ENCODE results near the gene GDPD3.

DNA sequence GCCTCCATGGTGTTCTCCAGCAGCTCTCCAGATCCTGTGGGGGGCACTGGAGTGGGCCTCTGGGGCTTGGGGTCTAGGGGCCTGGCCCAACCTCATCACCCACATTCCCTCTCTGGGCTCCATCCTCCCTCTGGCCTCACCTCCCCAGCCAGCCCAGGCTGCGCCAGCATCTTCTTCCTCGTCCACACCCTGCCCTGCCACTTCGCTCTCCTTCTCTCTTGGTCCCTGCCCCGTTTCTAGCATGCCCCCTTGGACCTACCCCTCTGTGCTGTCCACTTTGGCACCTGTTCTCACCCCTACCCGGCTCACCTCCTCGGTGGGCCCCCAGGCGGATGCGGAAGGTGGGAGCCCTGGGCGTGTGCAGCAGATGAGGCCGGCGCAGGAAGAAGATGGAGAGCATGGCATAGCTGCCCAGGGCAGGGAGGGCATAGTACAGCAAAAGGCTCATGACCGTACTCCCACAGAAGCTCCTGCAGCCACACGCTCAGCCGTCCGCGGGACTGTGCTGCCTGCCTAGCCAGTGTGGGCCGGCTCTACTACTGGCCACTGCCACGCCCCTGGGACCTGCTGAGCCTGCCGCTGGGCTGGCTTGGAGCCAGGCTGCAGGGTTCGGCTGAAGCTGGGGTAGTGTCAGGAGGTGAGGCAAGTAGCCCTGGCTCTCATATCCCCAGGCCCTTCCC lies at the start of gene GDPD3:
- TF ChIP-seq SPI1 (IDR thresholded peaks at IDR 0.05; ENCODE audit: borderline replicate concordance, low read depth) (no peak), POLR2AphosphoS5 (IDR thresholded peaks at IDR 0.05; ENCODE audit: low read depth) (no peak)
- TF ChIP-seq, protein P1, sequence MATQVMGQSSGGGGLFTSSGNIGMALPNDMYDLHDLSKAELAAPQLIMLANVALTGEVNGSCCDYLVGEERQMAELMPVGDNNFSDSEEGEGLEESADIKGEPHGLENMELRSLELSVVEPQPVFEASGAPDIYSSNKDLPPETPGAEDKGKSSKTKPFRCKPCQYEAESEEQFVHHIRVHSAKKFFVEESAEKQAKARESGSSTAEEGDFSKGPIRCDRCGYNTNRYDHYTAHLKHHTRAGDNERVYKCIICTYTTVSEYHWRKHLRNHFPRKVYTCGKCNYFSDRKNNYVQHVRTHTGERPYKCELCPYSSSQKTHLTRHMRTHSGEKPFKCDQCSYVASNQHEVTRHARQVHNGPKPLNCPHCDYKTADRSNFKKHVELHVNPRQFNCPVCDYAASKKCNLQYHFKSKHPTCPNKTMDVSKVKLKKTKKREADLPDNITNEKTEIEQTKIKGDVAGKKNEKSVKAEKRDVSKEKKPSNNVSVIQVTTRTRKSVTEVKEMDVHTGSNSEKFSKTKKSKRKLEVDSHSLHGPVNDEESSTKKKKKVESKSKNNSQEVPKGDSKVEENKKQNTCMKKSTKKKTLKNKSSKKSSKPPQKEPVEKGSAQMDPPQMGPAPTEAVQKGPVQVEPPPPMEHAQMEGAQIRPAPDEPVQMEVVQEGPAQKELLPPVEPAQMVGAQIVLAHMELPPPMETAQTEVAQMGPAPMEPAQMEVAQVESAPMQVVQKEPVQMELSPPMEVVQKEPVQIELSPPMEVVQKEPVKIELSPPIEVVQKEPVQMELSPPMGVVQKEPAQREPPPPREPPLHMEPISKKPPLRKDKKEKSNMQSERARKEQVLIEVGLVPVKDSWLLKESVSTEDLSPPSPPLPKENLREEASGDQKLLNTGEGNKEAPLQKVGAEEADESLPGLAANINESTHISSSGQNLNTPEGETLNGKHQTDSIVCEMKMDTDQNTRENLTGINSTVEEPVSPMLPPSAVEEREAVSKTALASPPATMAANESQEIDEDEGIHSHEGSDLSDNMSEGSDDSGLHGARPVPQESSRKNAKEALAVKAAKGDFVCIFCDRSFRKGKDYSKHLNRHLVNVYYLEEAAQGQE (IDR thresholded peaks at IDR 0.05; ENCODE audit: insufficient replicate concordance, low read depth): no peak

Measured in HL-60 (cell line).